ENCODE measurements around the gene DROSHA.
A peak's percentile ranks its signal among the peaks of the same experiment; 100 is the strongest.
"Not testable (repeated sequence)": the region's sequence is repeated elsewhere in the genome, so short reads cannot be mapped to it uniquely, and the experiment has no call there.

Gene DROSHA

DNA sequence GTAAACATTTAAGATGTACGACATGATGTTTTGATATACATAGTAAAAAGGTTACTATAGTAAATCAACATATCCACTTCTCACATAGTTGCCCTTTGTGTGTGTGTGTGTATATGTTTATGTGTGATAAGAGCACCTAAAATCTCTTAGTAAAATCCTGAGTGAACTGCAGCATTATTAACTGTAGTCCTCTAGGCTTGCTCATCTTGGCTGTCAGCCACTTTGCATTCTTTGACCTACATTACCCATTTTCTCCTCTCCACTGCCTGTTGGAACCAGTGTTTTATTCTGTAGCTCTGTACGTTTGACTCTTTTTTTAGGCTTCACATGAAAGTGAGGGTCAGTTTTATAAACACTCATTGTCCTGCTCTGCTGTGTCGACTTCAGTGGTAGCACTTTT lies 24.6 kb upstream of the DROSHA start:
- H3K4me1 ChIP-seq (ENCODE audit: control insufficient read depth, insufficient read depth, low read length) = no peaks in the 10 kb centered on the region
- no peak overlapping the region for H3K9ac ChIP-seq (ENCODE audit: low read length in 2 of 2)
- no peaks in the 10 kb centered on the region for H3K9me3 ChIP-seq (ENCODE audit: control insufficient read depth in 2 of 2, low read length in 2 of 2)
- H3K4me3 ChIP-seq (ENCODE audit: low read length in 2 of 2) = no peak overlapping the region
- no peaks in the 10 kb centered on the region for H3K27me3 ChIP-seq (ENCODE audit: control insufficient read depth in 1 of 2, insufficient read depth in 2 of 2, low read length in 2 of 2)
- H3K27ac ChIP-seq (ENCODE audit: low read length) = no peak overlapping the region
- H3K36me3 ChIP-seq (ENCODE audit: control insufficient read depth in 2 of 2, insufficient read depth in 2 of 2, low read length in 2 of 2) = peaks cover 20 to 26% of the 10 kb centered on the region in 2 donors

- Histone ChIP-seq H3K27ac (ENCODE audit: low read length) (no peak overlapping the region), H3K9ac (ENCODE audit: low read length in 2 of 2) (no peak overlapping the region), H3K4me3 (ENCODE audit: low read length in 2 of 2) (no peak overlapping the region), H3K27me3 (ENCODE audit: control insufficient read depth in 1 of 2, insufficient read depth in 2 of 2, low read length in 2 of 2) (no peaks in the 10 kb centered on the region), H3K36me3 (ENCODE audit: control insufficient read depth in 2 of 2, insufficient read depth in 2 of 2, low read length in 2 of 2) (peaks cover 23 to 30% of the 10 kb centered on the region in 2 donors), H3K9me3 (ENCODE audit: control insufficient read depth in 2 of 2, low read length in 2 of 2) (no peaks in the 10 kb centered on the region), H3K4me1 (ENCODE audit: control insufficient read depth, insufficient read depth, low read length) (no peaks in the 10 kb centered on the region)
Observed at GRCh38 chr5:31554552-31554951, 22.7 kb upstream of the DROSHA start.

- Histone ChIP-seq H3K36me3 (ENCODE audit: control insufficient read depth in 2 of 2, insufficient read depth in 2 of 2, low read length in 2 of 2) (peaks cover 23 to 30% of the 10 kb centered on the region in 2 donors), H3K4me1 (ENCODE audit: control insufficient read depth, insufficient read depth, low read length) (no peaks in the 10 kb centered on the region), H3K4me3 (ENCODE audit: low read length in 2 of 2) (no peak overlapping the region), H3K27ac (ENCODE audit: low read length) (no peak overlapping the region), H3K9me3 (ENCODE audit: control insufficient read depth in 2 of 2, low read length in 2 of 2) (no peaks in the 10 kb centered on the region), H3K27me3 (ENCODE audit: control insufficient read depth in 1 of 2, insufficient read depth in 2 of 2, low read length in 2 of 2) (no peaks in the 10 kb centered on the region), H3K9ac (ENCODE audit: low read length in 2 of 2) (no peak overlapping the region)
Observed at GRCh38 chr5:31553863-31554262, 22.0 kb upstream of the DROSHA start.

- Histone ChIP-seq H3K4me1 (ENCODE audit: control insufficient read depth, insufficient read depth, low read length) (no peaks in the 10 kb centered on the region), H3K9me3 (ENCODE audit: control insufficient read depth in 2 of 2, low read length in 2 of 2) (no peaks in the 10 kb centered on the region), H3K36me3 (ENCODE audit: control insufficient read depth in 2 of 2, insufficient read depth in 2 of 2, low read length in 2 of 2) (peaks cover 25 to 33% of the 10 kb centered on the region in 2 donors), H3K9ac (ENCODE audit: low read length in 2 of 2) (no peak overlapping the region), H3K27ac (ENCODE audit: low read length) (no peak overlapping the region), H3K4me3 (ENCODE audit: low read length in 2 of 2) (no peak overlapping the region), H3K27me3 (ENCODE audit: control insufficient read depth in 1 of 2, insufficient read depth in 2 of 2, low read length in 2 of 2) (no peaks in the 10 kb centered on the region)
Observed at GRCh38 chr5:31551878-31552277, 20.0 kb upstream of the DROSHA start.

GRCh38 chr5:31549114-31549513 lies 17.2 kb upstream of the DROSHA start:
- not testable (repeated sequence) for H3K27me3 ChIP-seq (ENCODE audit: control insufficient read depth in 1 of 2, insufficient read depth in 2 of 2, low read length in 2 of 2); H3K27ac ChIP-seq (ENCODE audit: low read length); H3K4me3 ChIP-seq (ENCODE audit: low read length in 2 of 2); H3K9ac ChIP-seq (ENCODE audit: low read length in 2 of 2); H3K9me3 ChIP-seq (ENCODE audit: control insufficient read depth in 2 of 2, low read length in 2 of 2); H3K4me1 ChIP-seq (ENCODE audit: control insufficient read depth, insufficient read depth, low read length)
- H3K36me3 ChIP-seq (ENCODE audit: control insufficient read depth in 2 of 2, insufficient read depth in 2 of 2, low read length in 2 of 2) = peaks cover 20 to 27% of the 10 kb centered on the region in 2 donors

GRCh38 chr5:31537851-31538250 lies 6.0 kb upstream of the DROSHA start:
- H3K27ac ChIP-seq (ENCODE audit: low read length) = no peak overlapping the region
- H3K9me3 ChIP-seq (ENCODE audit: control insufficient read depth in 2 of 2, low read length in 2 of 2) = no peaks in the 10 kb centered on the region
- H3K4me3 ChIP-seq (ENCODE audit: low read length in 2 of 2) = no peak overlapping the region

DNA sequence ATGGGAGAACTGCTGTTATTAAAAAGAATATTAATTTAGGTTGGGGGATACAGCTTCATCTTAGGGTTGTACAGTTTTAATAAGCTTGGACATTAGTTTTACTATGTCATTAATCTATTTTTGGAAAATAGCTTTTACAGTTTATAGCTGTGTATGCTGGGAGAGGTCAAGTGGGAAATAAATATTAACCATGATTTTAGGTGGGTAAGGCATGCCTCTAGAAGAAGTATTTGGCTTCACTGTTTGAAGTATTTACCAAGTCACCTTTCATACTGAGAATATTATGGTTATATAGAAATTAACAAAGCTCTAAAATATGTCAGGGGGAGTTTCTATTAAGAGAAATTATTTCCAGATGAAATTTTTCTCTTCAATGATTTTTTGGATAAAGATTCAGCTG lies 5.5 kb upstream of the DROSHA start:
- Histone ChIP-seq H3K9me3 (ENCODE audit: control insufficient read depth in 2 of 2, low read length in 2 of 2) (no peaks in the 10 kb centered on the region), H3K27ac (ENCODE audit: low read length) (no peak overlapping the region), H3K4me1 (ENCODE audit: control insufficient read depth, insufficient read depth, low read length) (peaks cover 10% of the 10 kb centered on the region), H3K9ac (ENCODE audit: low read length in 2 of 2) (no peak overlapping the region), H3K4me3 (ENCODE audit: low read length in 2 of 2) (no peak overlapping the region), H3K36me3 (ENCODE audit: control insufficient read depth in 2 of 2, insufficient read depth in 2 of 2, low read length in 2 of 2) (peaks cover 31 to 33% of the 10 kb centered on the region in 2 donors), H3K27me3 (ENCODE audit: control insufficient read depth in 1 of 2, insufficient read depth in 2 of 2, low read length in 2 of 2) (no peaks in the 10 kb centered on the region)

More at GRCh38 chr5:31537851-31538250, 6.0 kb upstream of the DROSHA start:
- Histone ChIP-seq H3K9ac (ENCODE audit: low read length in 2 of 2) (no peak overlapping the region), H3K36me3 (ENCODE audit: control insufficient read depth in 2 of 2, insufficient read depth in 2 of 2, low read length in 2 of 2) (peaks cover 31 to 33% of the 10 kb centered on the region in 2 donors), H3K27me3 (ENCODE audit: control insufficient read depth in 1 of 2, insufficient read depth in 2 of 2, low read length in 2 of 2) (no peaks in the 10 kb centered on the region), H3K4me1 (ENCODE audit: control insufficient read depth, insufficient read depth, low read length) (peaks cover 7% of the 10 kb centered on the region)

- Histone ChIP-seq H3K4me3 (ENCODE audit: low read length in 2 of 2) (no peak overlapping the region), H3K36me3 (ENCODE audit: control insufficient read depth in 2 of 2, insufficient read depth in 2 of 2, low read length in 2 of 2) (peaks cover 31 to 33% of the 10 kb centered on the region in 2 donors), H3K27me3 (ENCODE audit: control insufficient read depth in 1 of 2, insufficient read depth in 2 of 2, low read length in 2 of 2) (no peaks in the 10 kb centered on the region), H3K4me1 (ENCODE audit: control insufficient read depth, insufficient read depth, low read length) (peaks cover 10% of the 10 kb centered on the region), H3K27ac (ENCODE audit: low read length) (no peak overlapping the region), H3K9ac (ENCODE audit: low read length in 2 of 2) (no peak overlapping the region), H3K9me3 (ENCODE audit: control insufficient read depth in 2 of 2, low read length in 2 of 2) (no peaks in the 10 kb centered on the region)
Observed at GRCh38 chr5:31536873-31537272, 5.0 kb upstream of the DROSHA start.

DNA sequence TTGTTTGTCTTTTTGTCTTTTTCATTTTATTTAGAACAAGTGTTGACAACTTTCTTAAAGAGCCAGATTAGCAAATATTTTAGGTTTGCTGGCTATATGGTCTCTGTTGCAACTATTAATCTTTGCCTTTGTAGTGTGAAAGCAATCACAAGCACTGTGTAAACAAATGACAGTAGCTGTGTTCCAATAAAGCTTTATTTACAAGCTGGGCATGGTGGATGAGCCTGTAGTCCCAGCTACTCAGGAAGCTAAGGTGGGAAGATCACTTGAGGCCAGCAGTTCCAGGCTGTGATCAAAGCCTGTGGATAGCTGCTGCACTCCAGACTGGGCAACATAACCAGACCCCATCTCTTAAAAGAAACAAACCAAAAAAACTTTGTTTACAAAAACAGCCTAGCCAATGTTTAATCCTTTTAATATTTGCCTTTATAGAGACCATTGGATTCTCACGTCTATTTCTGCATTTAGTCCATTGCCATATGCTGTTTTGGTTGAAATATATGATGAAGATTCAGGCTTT lies 2.7 kb upstream of the DROSHA start:
- no peaks in the 10 kb centered on the region for H3K27me3 ChIP-seq (ENCODE audit: control insufficient read depth in 1 of 2, insufficient read depth in 2 of 2, low read length in 2 of 2)
- no peak overlapping the region for H3K4me3 ChIP-seq (ENCODE audit: low read length in 2 of 2)
- no peak overlapping the region for H3K27ac ChIP-seq (ENCODE audit: low read length)
- no peaks in the 10 kb centered on the region for H3K9me3 ChIP-seq (ENCODE audit: control insufficient read depth in 2 of 2, low read length in 2 of 2)
- peaks cover 24% of the 10 kb centered on the region for H3K4me1 ChIP-seq (ENCODE audit: control insufficient read depth, insufficient read depth, low read length)
- no peak overlapping the region for H3K9ac ChIP-seq (ENCODE audit: low read length in 2 of 2)
- peaks cover 14 to 22% of the 10 kb centered on the region in 2 donors for H3K36me3 ChIP-seq (ENCODE audit: control insufficient read depth in 2 of 2, insufficient read depth in 2 of 2, low read length in 2 of 2)

DNA sequence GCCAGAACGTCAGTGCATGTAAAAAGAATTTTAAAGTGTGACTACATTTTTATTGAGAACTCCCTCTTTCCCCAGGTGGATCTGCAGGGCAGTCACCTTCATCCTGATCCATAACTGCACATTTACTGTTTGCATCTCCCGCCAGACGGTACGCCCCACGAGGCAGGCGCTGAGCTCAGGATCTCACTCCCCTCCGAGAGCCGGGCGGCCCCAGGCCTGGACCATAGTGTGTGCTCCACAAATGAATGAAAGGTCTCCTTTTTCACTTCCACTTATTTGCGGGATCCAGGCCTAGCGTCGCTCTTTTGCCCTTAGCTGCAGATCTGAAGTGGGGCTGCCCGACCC lies 378 bp downstream of the DROSHA start:
- no peaks in the 10 kb centered on the region for H3K9me3 ChIP-seq (ENCODE audit: control insufficient read depth in 2 of 2, low read length in 2 of 2)
- H3K27me3 ChIP-seq (ENCODE audit: control insufficient read depth in 1 of 2, insufficient read depth in 2 of 2, low read length in 2 of 2) = no peaks in the 10 kb centered on the region
- H3K4me3 ChIP-seq (ENCODE audit: low read length in 2 of 2) = peak overlapping the region; percentile 98 to 99
- peaks cover 30 to 34% of the 10 kb centered on the region in 2 donors for H3K36me3 ChIP-seq (ENCODE audit: control insufficient read depth in 2 of 2, insufficient read depth in 2 of 2, low read length in 2 of 2)
- peak overlapping the region; percentile 64 for H3K27ac ChIP-seq (ENCODE audit: low read length)
- peaks cover 24% of the 10 kb centered on the region for H3K4me1 ChIP-seq (ENCODE audit: control insufficient read depth, insufficient read depth, low read length)
- H3K9ac ChIP-seq (ENCODE audit: low read length in 2 of 2) = peak overlapping the region; percentile 83 to 89

GRCh38 chr5:31530541-31531265 lies 1.2 kb downstream of the DROSHA start:
- no peaks in the 10 kb centered on the region for H3K9me3 ChIP-seq (ENCODE audit: control insufficient read depth in 2 of 2, low read length in 2 of 2)
- H3K27ac ChIP-seq (ENCODE audit: low read length) = no peak overlapping the region
- H3K4me3 ChIP-seq (ENCODE audit: low read length in 2 of 2) = peak overlapping the region; percentile 98 to 99
- H3K27me3 ChIP-seq (ENCODE audit: control insufficient read depth in 1 of 2, insufficient read depth in 2 of 2, low read length in 2 of 2) = no peaks in the 10 kb centered on the region
- peaks cover 35 to 39% of the 10 kb centered on the region in 2 donors for H3K36me3 ChIP-seq (ENCODE audit: control insufficient read depth in 2 of 2, insufficient read depth in 2 of 2, low read length in 2 of 2)
- H3K9ac ChIP-seq (ENCODE audit: low read length in 2 of 2) = peak overlapping the region; percentile 68 to 83
- H3K4me1 ChIP-seq (ENCODE audit: control insufficient read depth, insufficient read depth, low read length) = peaks cover 24% of the 10 kb centered on the region

Data from stomach smooth muscle (tissue), 2 donors.